ENCODE measurements around the gene CNTN3.

The CNTN3 gene

DNA sequence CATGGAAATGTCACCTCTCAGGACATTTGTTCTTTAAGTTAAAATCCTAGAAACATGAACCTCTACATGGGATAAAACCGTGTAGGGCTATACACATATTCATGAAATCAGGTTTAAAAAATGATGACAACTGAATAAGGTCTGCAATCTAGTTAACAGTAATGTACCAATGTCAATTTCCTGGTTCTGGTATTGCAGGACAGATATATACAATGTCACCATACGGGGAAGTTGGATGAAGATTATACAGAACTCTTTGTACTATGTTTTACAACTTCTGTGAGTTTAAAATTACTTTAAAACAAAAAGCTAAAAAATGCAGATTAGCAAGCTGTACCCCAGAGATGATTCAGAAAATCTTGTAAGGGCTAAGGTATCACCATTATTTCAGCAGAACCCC is 6.7 kb downstream of the CNTN3 start:
- DNase-seq, result no peak

GRCh38 chr3:74606996-74607395 is 7.5 kb downstream of the CNTN3 start:
- DNase-seq, result no peak

- DNase-seq, result no peak
These were observed 9.0 kb downstream of the CNTN3 start for GRCh38 chr3:74605437-74605836.

GRCh38 chr3:74603292-74603691 is 11.2 kb downstream of the CNTN3 start:
- DNase-seq, result no peak

DNA sequence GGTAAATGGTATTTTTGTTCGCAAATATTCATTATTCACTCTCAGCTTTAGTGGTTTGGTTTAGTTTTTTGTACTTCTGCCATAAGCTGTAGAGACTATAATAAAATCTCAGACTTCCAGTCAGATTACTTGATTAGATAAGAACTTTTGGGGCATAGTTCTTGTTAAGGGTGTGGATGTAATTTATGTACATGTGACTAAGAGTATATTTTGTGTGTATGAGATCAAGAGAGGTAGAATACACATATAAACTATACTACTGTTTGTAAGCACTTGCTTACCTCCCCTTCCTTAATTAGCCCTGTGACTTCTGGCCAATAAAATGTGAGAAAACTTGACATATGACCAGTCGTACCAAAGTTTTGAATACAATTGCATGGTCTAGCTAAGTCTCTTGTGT is 12.0 kb downstream of the CNTN3 start:
- DNase-seq, result no peak

- no peak for DNase-seq
These were observed 12.7 kb downstream of the CNTN3 start for GRCh38 chr3:74601793-74602192.

DNA sequence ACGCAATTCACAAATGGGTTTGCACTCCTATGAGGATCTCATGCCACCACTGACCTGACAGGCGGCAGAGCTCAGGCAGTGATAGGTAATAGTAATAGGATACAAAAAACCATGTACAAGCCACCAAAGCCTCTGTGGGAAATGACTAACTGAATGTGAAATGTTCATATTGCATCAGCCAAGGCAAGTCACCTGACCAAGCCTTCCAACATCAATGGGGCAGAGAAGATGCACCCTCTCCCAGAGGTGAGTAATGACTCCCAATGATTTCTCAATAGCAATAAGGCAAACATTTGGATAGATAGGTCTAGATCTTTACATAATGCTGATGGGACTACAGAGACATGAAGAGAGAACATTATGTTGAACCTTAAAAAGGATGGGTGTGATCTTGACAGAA is 14.9 kb downstream of the CNTN3 start:
- DNase-seq, result no peak

DNA sequence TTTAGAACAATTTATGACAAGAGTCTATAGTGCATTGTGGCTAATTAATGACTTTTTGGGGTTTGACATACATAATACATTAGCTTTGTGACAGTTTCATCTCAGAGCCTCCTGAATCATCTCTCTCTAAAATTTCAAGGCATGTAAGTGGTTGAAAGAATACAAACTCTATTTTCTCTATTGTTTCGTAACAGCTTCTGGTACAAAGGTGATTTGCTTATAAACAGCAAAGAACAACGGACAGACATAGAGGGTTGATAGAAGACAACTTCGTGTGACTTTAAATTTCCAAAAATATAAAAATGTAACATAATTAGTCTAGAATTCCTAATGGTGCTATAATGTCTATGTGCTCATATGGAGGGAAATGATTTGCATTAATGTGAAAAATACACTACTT is 21.3 kb downstream of the CNTN3 start:
- DNase-seq, result no peak

GRCh38 chr3:74592359-74592758 is 22.1 kb downstream of the CNTN3 start:
- no peak for DNase-seq

DNA sequence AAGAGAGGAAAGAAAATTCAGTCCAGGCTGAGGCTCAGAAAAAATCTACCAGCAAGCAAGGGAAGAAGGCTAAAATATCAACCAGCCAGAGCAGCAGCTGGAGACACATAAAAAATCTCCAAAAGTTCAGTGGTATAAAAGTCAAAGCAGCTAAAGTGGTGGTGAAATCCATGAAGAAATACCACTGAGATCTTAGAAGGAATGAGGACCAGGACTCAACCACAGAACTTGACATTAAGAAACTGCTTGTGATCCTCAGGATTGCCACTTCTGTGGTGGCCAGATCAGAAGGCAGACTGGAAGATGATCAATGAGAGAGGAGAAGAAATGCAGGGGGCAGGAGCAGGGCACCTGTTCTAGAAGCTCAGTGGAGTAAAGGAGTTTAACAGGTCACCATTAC is 22.5 kb downstream of the CNTN3 start:
- DNase-seq, result no peak

DNA sequence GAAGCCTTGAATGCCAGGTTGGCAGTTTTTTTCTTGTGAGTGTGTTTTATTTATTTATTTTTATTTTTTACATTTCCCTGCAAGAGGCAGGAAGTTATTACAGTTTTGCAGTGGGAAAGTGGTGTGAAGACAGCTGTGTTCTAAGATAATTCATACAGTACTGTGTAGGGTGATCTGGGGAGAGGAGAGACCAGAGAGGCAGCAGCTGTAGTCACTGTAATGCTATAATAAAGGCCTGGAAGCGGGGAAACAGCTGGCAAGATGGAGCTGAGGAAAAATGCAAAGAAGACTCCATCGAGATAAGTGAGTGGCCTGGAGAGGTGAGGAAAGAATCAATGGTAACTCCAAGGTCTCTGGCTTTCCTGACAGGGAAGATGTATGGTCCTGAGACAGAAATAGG is 23.1 kb downstream of the CNTN3 start:
- DNase-seq, result no peak

- no peak for DNase-seq
These were observed 23.7 kb downstream of the CNTN3 start for GRCh38 chr3:74590620-74591262.

DNA sequence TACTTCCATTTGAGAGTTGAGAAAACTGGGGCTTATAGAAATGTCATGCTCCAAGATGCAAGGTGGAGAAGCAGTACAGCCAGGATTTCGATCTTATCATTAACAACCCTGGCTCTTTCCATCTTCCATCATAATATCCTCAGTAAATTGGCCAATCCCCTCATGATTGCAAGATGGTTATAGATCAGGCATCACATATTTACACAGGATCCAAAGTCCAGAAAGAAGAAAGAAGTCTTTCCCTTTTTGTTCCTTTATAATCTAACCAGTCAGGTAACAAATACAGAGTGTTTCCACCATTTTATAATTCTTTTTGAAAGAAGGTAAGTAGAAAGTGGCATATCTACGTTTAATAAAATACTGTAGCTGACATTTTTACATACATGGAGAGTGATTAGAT is 29.7 kb downstream of the CNTN3 start:
- DNase-seq, result no peak

GRCh38 chr3:74582982-74583381 is 31.5 kb downstream of the CNTN3 start:
- no peak for DNase-seq

DNA sequence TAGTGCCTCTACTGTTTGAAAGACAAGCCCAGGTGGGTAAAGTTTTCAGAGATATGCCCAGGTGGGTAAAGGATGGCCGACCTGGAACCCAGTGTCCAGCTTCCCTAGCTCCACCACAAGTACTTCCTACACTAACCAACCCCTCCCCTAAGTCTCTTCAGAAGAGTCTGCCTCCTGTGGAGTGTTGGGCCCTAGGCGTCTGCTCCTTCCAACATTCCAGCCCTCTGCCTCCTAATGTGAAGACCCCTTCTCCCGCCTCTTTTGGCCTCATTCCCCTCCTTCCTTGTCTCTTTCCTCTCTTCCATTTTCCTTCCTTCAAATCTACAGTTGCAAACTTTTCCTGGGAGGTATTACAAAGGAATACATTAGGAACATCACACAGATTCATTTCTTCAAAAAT is 38.6 kb downstream of the CNTN3 start:
- no peak for DNase-seq

GRCh38 chr3:74571118-74571517 is 43.3 kb downstream of the CNTN3 start:
- DNase-seq, result no peak

Measured in activated CD4-positive, alpha-beta T cell treated with anti-CD3 and anti-CD28 coated beads for 48 hours (primary cell).